Aorta (tissue), 5 donors: Measurements from ENCODE around the gene ENC1. TPM values are rescaled to one million over a fixed set of nuclear protein-coding genes. Genes with fewer than 3 reads are reported as not detected.

ENCODE experiments used
- ATAC-seq: fragments of 200-7000 bp; cut with Tn5 transposase; one replicate; pipeline ENCODE4 v1.9.1; 2022; ENCODE audit warnings: moderate library complexity; ENCODE audit not compliant: low FRiP score
- DNase-seq, 2 donors: peaks; one replicate each; pipeline ENCODE4 v3.0.0-alpha.2; 2020
- H3K27ac ChIP-seq, 2 donors: one replicate each; pipeline ENCODE4 v1.5.1; 2013; ENCODE audit warnings: low read length in 2 of 2, mild to moderate bottlenecking in 2 of 2, moderate library complexity in 2 of 2, control low read depth in 1 of 2, inconsistent platforms in 1 of 2, low read depth in 1 of 2
- H3K27me3 ChIP-seq, 2 donors: one replicate each; pipeline ENCODE4 v1.6.1; 2013; ENCODE audit warnings: control low read depth in 1 of 2, low read length in 1 of 2, mild to moderate bottlenecking in 1 of 2, moderate library complexity in 1 of 2; ENCODE audit not compliant: insufficient read depth in 2 of 2, control insufficient read depth in 1 of 2
- H3K36me3 ChIP-seq, 2 donors: one replicate each; pipeline ENCODE4 v1.6.1; 2013; ENCODE audit warnings: control low read depth in 1 of 2, low read length in 1 of 2, mild to moderate bottlenecking in 1 of 2; ENCODE audit not compliant: insufficient read depth in 2 of 2, control insufficient read depth in 1 of 2
- H3K4me1 ChIP-seq, 2 donors: one replicate each; pipeline ENCODE4 v1.6.1; 2013; ENCODE audit warnings: low read length in 2 of 2, control low read depth in 1 of 2, mild to moderate bottlenecking in 1 of 2, moderate library complexity in 1 of 2; ENCODE audit not compliant: insufficient read depth in 2 of 2, control insufficient read depth in 1 of 2
- H3K4me3 ChIP-seq, 2 donors: one replicate each; pipeline ENCODE4 v1.5.1; 2013; ENCODE audit warnings: low read length in 2 of 2, control low read depth in 1 of 2, mild to moderate bottlenecking in 1 of 2
- H3K9me3 ChIP-seq: one replicate; pipeline ENCODE4 v1.6.1; 2013; ENCODE audit warnings: mild to moderate bottlenecking, low read length; ENCODE audit not compliant: control insufficient read depth
- WGBS, 2 donors: extraction: QIAGEN DNeasy Blood & Tissue Kit; methylation state at CpG; one replicate each; pipeline ENCODE4 v1.1.7; 2013; 5-methylcytosine and 5-hydroxymethylcytosine counted together
- intact Hi-C, 2 donors: fragments of 100-400 bp; cut with DNase I; formaldehyde crosslinking; loops; one replicate each; pipeline versions ENCODE4 v1.14.2 to v1.15.0; 2022
- polyA plus RNA-seq, 2 donors: library from polyadenylated mRNA; stranded (reverse); fragments of 200-250 nt; gene quantifications; one replicate each; pipeline ENCODE4 v1.2.3, GENCODE V29; 2013
- total RNA-seq, 2 donors: library from RNA; stranded (reverse); fragmentation: NEBNext Ultra II Directional; extraction: Animal tissue kit (Norgen Biotek cat#: 25700); gene quantifications; one replicate each; pipeline ENCODE4 v1.2.1, GENCODE V29; 2021
- donor health status: healthy with polysubstance abuse.
- donor health status: Bipolar disorder and iron deficiency.
- donor health status: DM: no; HTN: no; CAD: no.
- donor health status: DM: no; HTN: no; CAD: no.
- donor health status: DM: yes; HTN: yes; CAD: no.

ENC1 gene
- total and polyA plus RNA-seq, 4 donors: 2.1 to 10.6 (median 3.8) TPM

DNA sequence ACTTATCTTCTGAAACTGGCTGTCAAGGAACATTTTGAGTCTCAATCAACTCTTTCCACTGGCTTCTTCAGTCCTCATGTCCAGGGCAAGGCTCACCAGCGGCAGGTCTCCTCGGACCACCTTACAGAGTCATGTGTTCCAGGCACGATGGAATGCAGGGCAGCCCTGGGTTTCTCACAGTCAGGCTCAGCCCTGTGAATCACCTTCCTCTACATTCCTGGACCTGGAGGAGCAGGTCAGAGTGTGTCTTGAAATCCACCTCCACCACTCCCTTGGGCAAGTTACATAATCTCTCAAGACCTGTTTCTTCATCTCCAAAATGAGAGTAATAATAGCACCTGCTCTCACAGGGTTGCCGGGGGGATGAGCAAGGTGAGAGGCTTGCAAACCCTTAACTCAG lies 16.0 kb downstream of the ENC1 start:
- no peaks in the 10 kb centered on the region for H3K4me1 ChIP-seq
- H3K36me3 ChIP-seq: no peaks in the 10 kb centered on the region
- ATAC-seq: no peak
- no peaks in the 10 kb centered on the region for H3K9me3 ChIP-seq
- no peak for DNase-seq
- intact Hi-C loops: no loop called here
- H3K4me3 ChIP-seq: no peak overlapping the region
- no peaks in the 10 kb centered on the region for H3K27me3 ChIP-seq
- H3K27ac ChIP-seq: no peak overlapping the region
- 95 to 96% methylated on average over 4 of the region's 4 CpGs for WGBS, 2 donors

DNA sequence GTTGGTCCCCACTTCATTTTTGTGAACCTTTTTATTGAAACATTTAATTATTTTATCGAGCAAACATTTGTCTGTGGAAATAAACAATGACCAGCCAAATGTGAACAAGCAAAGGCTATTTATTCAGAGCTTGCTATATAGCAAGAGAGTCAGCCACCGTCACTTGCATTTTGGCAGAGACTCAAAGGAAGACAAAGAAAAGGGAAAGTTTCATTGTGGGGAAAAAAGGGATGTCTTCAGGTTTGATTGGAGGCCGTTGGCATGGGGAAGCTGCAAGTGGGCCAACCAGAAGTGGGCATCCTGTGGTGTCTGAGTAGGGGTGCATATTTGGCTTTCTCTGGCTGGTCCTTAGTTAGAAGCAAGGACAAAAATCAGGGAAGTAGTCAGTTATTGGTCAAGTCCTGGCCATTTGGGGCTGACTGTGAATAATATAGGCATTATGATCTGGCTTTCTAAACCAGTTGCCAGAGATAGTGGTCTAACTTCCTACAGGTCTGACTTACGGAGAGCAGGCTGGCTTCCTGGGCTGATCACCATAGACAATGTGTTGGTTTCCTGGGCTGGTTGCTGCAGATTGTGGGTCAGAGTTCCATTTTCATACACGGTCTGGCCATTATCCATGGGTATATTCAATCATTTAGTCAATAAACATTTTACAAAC lies 16.6 kb downstream of the ENC1 start:
- Histone ChIP-seq H3K9me3 (no peaks in the 10 kb centered on the region), H3K36me3 (no peaks in the 10 kb centered on the region), H3K4me3 (no peak overlapping the region), H3K27me3 (no peaks in the 10 kb centered on the region), H3K27ac (no peak overlapping the region), H3K4me1 (no peaks in the 10 kb centered on the region)
- intact Hi-C loops: no loop called here
- ATAC-seq (no peak), DNase-seq (no peak)
- WGBS, 2 donors: 90 to 95% methylated on average over 5 of the region's 5 CpGs

DNA sequence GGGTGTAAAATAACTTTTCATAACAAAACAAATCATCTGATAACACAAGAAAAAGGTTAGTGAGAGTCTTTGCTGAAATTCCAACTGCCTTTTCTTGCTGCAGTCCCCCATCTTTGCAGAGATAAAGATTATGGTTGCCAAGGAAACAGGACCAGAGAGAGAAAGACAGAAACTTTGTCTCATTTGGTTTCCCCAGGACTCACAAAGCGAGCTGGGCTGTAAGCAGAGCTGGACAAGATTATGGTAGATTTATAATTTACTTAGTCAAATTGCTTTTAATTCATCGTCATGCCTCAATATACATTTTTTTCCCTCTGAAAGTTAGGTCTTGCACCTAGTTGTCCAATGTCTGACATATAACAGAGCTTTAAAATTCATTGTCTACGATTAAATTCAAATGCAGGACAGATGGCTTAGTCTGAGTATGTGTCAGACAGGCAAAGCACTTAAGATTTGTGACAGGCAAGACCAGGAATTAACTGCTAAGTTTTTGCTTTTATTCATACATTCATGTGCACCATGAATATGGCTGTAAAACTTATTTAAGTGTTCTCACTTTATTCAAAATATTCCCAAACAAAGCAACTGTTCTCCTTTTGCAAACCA lies 17.4 kb downstream of the ENC1 start:
- no peak for ATAC-seq
- intact Hi-C loops: no loop called here
- DNase-seq: no peak
- Histone ChIP-seq H3K4me1 (no peaks in the 10 kb centered on the region), H3K36me3 (no peaks in the 10 kb centered on the region), H3K4me3 (no peak overlapping the region), H3K27me3 (no peaks in the 10 kb centered on the region), H3K9me3 (no peaks in the 10 kb centered on the region), H3K27ac (no peak overlapping the region)
- WGBS, 2 donors: 59 to 68% methylated on average over 3 of the region's 3 CpGs

DNA sequence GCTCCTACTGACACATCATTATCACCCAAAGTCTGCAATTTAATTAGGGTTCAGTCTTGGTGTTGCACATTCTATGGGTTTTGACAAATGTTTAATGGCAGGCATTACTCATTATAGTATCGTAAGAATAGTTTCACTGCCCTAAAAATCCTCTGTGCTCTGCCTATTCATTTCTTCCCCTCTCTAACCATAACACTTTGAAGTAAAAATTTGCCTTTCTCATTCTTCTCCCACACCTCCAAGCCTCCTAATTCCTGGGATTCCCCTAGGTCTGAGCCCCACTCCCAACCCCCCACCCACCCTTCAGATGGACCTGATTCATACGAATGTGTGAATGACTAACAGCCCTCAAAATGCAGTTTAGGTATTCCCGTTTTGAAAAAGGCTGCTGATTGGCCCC lies 18.4 kb downstream of the ENC1 start:
- Histone ChIP-seq H3K9me3 (no peaks in the 10 kb centered on the region), H3K4me3 (no peak overlapping the region), H3K27me3 (no peaks in the 10 kb centered on the region), H3K36me3 (no peaks in the 10 kb centered on the region), H3K27ac (no peak overlapping the region), H3K4me1 (no peaks in the 10 kb centered on the region)
- no peak for DNase-seq
- intact Hi-C loops: no loop called here
- no peak for ATAC-seq
- WGBS, 2 donors: 62 to 71% methylated on average over 3 of the region's 3 CpGs

DNA sequence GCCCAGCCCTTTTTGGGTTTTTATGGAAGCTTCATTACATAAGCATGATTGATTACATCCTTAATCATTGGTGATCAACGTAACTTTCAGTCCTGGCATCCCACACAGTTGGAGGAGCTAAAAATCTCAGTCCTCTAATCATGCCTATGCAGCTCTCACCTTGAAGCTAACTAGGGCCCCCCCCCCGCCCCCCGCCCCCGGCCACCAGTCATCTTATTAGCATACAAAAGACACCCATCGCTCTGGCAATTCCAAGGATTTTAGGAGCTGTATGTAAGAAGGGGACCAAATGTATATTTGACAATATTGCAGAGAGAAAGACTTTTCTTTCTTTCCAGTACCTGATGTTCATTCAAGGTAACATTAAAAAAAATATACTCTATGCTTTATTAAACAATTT lies 19.0 kb downstream of the ENC1 start:
- ATAC-seq: no peak
- Histone ChIP-seq H3K9me3 (no peaks in the 10 kb centered on the region), H3K4me1 (no peaks in the 10 kb centered on the region), H3K4me3 (no peak overlapping the region), H3K27ac (no peak overlapping the region), H3K27me3 (no peaks in the 10 kb centered on the region), H3K36me3 (no peaks in the 10 kb centered on the region)
- intact Hi-C loops: no loop called here
- no peak for DNase-seq
- WGBS, 2 donors: 76 to 79% methylated on average over 5 of the region's 5 CpGs

DNA sequence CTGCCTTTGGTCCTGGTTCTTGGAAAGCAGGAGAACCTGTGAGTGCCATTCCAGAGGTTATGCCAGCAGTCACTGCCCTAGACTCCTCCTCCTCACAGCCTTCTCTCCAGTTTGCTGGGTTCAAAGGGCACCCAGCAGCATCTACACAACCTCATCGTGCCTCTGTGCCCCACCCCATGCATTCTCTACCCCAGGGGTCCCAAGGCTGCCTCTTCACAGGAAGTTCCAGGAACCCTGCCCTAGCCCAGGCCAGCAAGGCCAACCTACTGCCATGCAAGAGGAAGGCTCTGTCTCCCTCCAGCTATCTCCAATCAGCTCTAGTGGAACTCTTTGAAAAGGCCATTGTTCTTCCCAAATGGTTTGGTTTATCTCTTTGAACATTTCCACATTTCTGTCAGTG lies 21.2 kb downstream of the ENC1 start:
- 75 to 87% methylated on average over 1 of the region's 1 CpG for WGBS, 2 donors
- intact Hi-C loops: no loop called here
- no peaks in the 10 kb centered on the region for H3K27me3 ChIP-seq
- no peak for ATAC-seq
- H3K9me3 ChIP-seq: no peaks in the 10 kb centered on the region
- DNase-seq: no peak
- H3K27ac ChIP-seq: no peak overlapping the region
- no peaks in the 10 kb centered on the region for H3K36me3 ChIP-seq
- no peaks in the 10 kb centered on the region for H3K4me1 ChIP-seq
- H3K4me3 ChIP-seq: no peak overlapping the region

DNA sequence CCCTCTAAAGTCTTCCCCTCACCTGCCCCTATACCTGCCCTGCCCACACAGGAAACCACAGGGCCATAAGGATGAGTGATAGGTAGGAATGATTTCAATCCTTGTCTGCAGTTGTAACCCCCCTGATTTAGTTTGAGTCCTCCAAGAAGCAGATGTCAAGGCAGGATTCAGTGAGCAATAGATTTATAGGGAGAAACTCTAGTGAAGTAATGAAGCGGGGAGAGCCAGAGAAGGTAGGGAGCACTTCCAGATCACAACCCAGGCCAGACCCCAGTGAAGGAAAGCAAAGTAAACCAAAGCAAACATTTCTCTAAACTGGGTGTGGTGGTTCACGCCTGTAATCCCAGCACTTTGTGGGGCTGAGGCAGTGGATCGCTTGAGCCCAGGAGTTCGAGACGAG lies 22.4 kb downstream of the ENC1 start:
- intact Hi-C loops: no loop called here
- Histone ChIP-seq H3K27me3 (no peaks in the 10 kb centered on the region), H3K9me3 (no peaks in the 10 kb centered on the region), H3K4me1 (no peaks in the 10 kb centered on the region), H3K36me3 (no peaks in the 10 kb centered on the region), H3K4me3 (no peak overlapping the region), H3K27ac (no peak overlapping the region)
- DNase-seq (no peak), ATAC-seq (no peak)
- WGBS, 2 donors: 97 to 99% methylated on average over 4 to 5 of the region's 5 CpGs

DNA sequence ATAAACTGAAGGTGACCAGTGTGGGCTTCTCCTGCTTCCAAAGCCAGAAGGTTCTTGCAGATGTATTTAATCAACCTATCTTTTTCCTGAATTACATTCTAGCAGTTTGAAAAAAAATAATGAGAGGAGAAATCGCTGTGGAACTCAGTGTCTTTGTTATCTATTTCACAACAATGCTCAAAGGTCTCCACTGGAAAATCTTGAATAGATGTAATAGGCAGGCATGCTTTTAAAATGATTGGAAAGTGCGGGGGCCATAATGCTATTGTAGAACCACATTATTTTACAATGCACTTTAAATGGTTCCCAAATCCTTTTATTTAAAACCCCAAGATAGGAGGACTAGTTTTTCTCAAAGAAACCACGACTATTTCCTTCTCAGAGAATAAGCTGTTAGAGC lies 23.3 kb downstream of the ENC1 start:
- Histone ChIP-seq H3K36me3 (no peaks in the 10 kb centered on the region), H3K27ac (no peak overlapping the region), H3K27me3 (no peaks in the 10 kb centered on the region), H3K9me3 (no peaks in the 10 kb centered on the region), H3K4me3 (no peak overlapping the region), H3K4me1 (no peaks in the 10 kb centered on the region)
- DNase-seq (no peak), ATAC-seq (no peak)
- intact Hi-C loops: no loop called here
- WGBS, 2 donors: 85 to 86% methylated on average over 3 of the region's 3 CpGs
